Aorta (tissue), 5 donors: ENCODE results near the gene VEPH1. TPM values are rescaled to one million over a fixed set of nuclear protein-coding genes. Genes with fewer than 3 reads are reported as not detected.

Experiments used
- ATAC-seq: fragments of 200-7000 bp; cut with Tn5 transposase; one replicate; pipeline ENCODE4 v1.9.1; 2022; ENCODE audit warnings: moderate library complexity; ENCODE audit not compliant: low FRiP score
- DNase-seq, 2 donors: peaks; one replicate each; pipeline ENCODE4 v3.0.0-alpha.2; 2020
- H3K27ac ChIP-seq, 2 donors: one replicate each; pipeline ENCODE4 v1.5.1; 2013; ENCODE audit warnings: low read length in 2 of 2, mild to moderate bottlenecking in 2 of 2, moderate library complexity in 2 of 2, control low read depth in 1 of 2, inconsistent platforms in 1 of 2, low read depth in 1 of 2
- H3K27me3 ChIP-seq, 2 donors: one replicate each; pipeline ENCODE4 v1.6.1; 2013; ENCODE audit warnings: control low read depth in 1 of 2, low read length in 1 of 2, mild to moderate bottlenecking in 1 of 2, moderate library complexity in 1 of 2; ENCODE audit not compliant: insufficient read depth in 2 of 2, control insufficient read depth in 1 of 2
- H3K36me3 ChIP-seq, 2 donors: one replicate each; pipeline ENCODE4 v1.6.1; 2013; ENCODE audit warnings: control low read depth in 1 of 2, low read length in 1 of 2, mild to moderate bottlenecking in 1 of 2; ENCODE audit not compliant: insufficient read depth in 2 of 2, control insufficient read depth in 1 of 2
- H3K4me1 ChIP-seq, 2 donors: one replicate each; pipeline ENCODE4 v1.6.1; 2013; ENCODE audit warnings: low read length in 2 of 2, control low read depth in 1 of 2, mild to moderate bottlenecking in 1 of 2, moderate library complexity in 1 of 2; ENCODE audit not compliant: insufficient read depth in 2 of 2, control insufficient read depth in 1 of 2
- H3K4me3 ChIP-seq, 2 donors: one replicate each; pipeline ENCODE4 v1.5.1; 2013; ENCODE audit warnings: low read length in 2 of 2, control low read depth in 1 of 2, mild to moderate bottlenecking in 1 of 2
- H3K9me3 ChIP-seq: one replicate; pipeline ENCODE4 v1.6.1; 2013; ENCODE audit warnings: mild to moderate bottlenecking, low read length; ENCODE audit not compliant: control insufficient read depth
- WGBS, 2 donors: extraction: QIAGEN DNeasy Blood & Tissue Kit; methylation state at CpG; one replicate each; pipeline ENCODE4 v1.1.7; 2013; 5-methylcytosine and 5-hydroxymethylcytosine counted together
- intact Hi-C, 2 donors: fragments of 100-400 bp; cut with DNase I; formaldehyde crosslinking; loops; one replicate each; pipeline versions ENCODE4 v1.14.2 to v1.15.0; 2022
- polyA plus RNA-seq, 2 donors: library from polyadenylated mRNA; stranded (reverse); fragments of 200-250 nt; gene quantifications; one replicate each; pipeline ENCODE4 v1.2.3, GENCODE V29; 2013
- total RNA-seq, 2 donors: library from RNA; stranded (reverse); fragmentation: NEBNext Ultra II Directional; extraction: Animal tissue kit (Norgen Biotek cat#: 25700); gene quantifications; one replicate each; pipeline ENCODE4 v1.2.1, GENCODE V29; 2021
- donor health status: healthy with polysubstance abuse.
- donor health status: Bipolar disorder and iron deficiency.
- donor health status: DM: no; HTN: no; CAD: no.
- donor health status: DM: no; HTN: no; CAD: no.
- donor health status: DM: yes; HTN: yes; CAD: no.

The VEPH1 gene
- total and polyA plus RNA-seq, 4 donors: 0.77 to 0.81 TPM; not detected in 2

- Histone ChIP-seq H3K9me3 (no peaks in the 10 kb centered on the region), H3K4me1 (no peaks in the 10 kb centered on the region), H3K4me3 (no peak overlapping the region), H3K36me3 (no peaks in the 10 kb centered on the region), H3K27me3 (no peaks in the 10 kb centered on the region), H3K27ac (no peak overlapping the region)
- DNase-seq (no peak), ATAC-seq (no peak)
- 61 to 87% methylated on average over 3 of the region's 3 CpGs for WGBS, 2 donors
- intact Hi-C loops: loop anchor here in 1 of 2 donors (10.0 kb wide), 1 partner anchor 290 kb away; no protein-coding TSS in a partner anchor
Measured at GRCh38 chr3:157494581-157495281, 8.5 kb downstream of the VEPH1 start.

- Histone ChIP-seq H3K27me3 (no peaks in the 10 kb centered on the region), H3K36me3 (no peaks in the 10 kb centered on the region), H3K4me3 (no peak overlapping the region), H3K9me3 (no peaks in the 10 kb centered on the region), H3K4me1 (no peaks in the 10 kb centered on the region), H3K27ac (no peak overlapping the region)
- DNase-seq (no peak), ATAC-seq (peak; percentile 61)
- 85 to 86% methylated on average over 5 of the region's 5 CpGs for WGBS, 2 donors
- intact Hi-C loops: loop anchor here in 1 of 2 donors (10.0 kb wide), 1 partner anchor 289 kb away; no protein-coding TSS in a partner anchor
Measured at GRCh38 chr3:157493627-157494550, 9.3 kb downstream of the VEPH1 start.

DNA sequence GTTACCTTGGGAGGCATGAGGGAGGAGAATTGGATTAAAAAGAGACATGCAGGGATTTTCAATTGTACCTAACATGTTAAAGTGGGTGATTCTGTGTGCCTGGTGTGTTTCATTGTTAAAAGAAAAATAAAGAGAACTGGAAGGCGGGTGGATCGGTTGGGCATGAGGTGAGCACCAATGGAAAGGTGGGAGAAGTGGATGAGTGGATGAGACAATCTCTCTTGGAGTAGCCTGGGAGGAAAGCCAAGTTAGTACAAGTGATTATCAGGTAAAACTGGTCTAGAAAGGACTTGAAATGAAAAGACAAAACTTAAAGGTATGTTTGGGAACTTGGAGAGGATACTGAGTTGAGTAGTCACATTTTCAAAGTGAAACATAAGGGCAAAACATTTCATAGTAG, 12.1 kb downstream of the VEPH1 start:
- no peak for DNase-seq
- intact Hi-C loops: loop anchor here in 1 of 2 donors (10.0 kb wide), 1 partner anchor 286 kb away; no protein-coding TSS in a partner anchor
- 92 to 97% methylated on average over 2 of the region's 2 CpGs for WGBS, 2 donors
- no peak overlapping the region for H3K27ac ChIP-seq
- no peaks in the 10 kb centered on the region for H3K4me1 ChIP-seq
- H3K36me3 ChIP-seq: no peaks in the 10 kb centered on the region
- no peaks in the 10 kb centered on the region for H3K27me3 ChIP-seq
- H3K9me3 ChIP-seq: no peaks in the 10 kb centered on the region
- H3K4me3 ChIP-seq: no peak overlapping the region
- ATAC-seq: no peak

GRCh38 chr3:157488144-157488543, 15.1 kb downstream of the VEPH1 start:
- no peaks in the 10 kb centered on the region for H3K9me3 ChIP-seq
- intact Hi-C loops: no loop called here
- H3K27me3 ChIP-seq: no peaks in the 10 kb centered on the region

GRCh38 chr3:157487339-157487738, 15.9 kb downstream of the VEPH1 start:
- DNase-seq (no peak), ATAC-seq (no peak)
- H3K4me3 ChIP-seq: no peak overlapping the region
- no peaks in the 10 kb centered on the region for H3K9me3 ChIP-seq
- no peaks in the 10 kb centered on the region for H3K4me1 ChIP-seq
- no peaks in the 10 kb centered on the region for H3K36me3 ChIP-seq
- H3K27ac ChIP-seq: no peak overlapping the region
- no peaks in the 10 kb centered on the region for H3K27me3 ChIP-seq
- intact Hi-C loops: no loop called here
- 46 to 88% methylated on average over 1 of the region's 1 CpG for WGBS, 2 donors

More at GRCh38 chr3:157488144-157488543, 15.1 kb downstream of the VEPH1 start:
- H3K27ac ChIP-seq: no peak overlapping the region
- no peak for ATAC-seq
- H3K4me3 ChIP-seq: no peak overlapping the region
- DNase-seq: no peak
- H3K36me3 ChIP-seq: no peaks in the 10 kb centered on the region
- no peaks in the 10 kb centered on the region for H3K4me1 ChIP-seq

DNA sequence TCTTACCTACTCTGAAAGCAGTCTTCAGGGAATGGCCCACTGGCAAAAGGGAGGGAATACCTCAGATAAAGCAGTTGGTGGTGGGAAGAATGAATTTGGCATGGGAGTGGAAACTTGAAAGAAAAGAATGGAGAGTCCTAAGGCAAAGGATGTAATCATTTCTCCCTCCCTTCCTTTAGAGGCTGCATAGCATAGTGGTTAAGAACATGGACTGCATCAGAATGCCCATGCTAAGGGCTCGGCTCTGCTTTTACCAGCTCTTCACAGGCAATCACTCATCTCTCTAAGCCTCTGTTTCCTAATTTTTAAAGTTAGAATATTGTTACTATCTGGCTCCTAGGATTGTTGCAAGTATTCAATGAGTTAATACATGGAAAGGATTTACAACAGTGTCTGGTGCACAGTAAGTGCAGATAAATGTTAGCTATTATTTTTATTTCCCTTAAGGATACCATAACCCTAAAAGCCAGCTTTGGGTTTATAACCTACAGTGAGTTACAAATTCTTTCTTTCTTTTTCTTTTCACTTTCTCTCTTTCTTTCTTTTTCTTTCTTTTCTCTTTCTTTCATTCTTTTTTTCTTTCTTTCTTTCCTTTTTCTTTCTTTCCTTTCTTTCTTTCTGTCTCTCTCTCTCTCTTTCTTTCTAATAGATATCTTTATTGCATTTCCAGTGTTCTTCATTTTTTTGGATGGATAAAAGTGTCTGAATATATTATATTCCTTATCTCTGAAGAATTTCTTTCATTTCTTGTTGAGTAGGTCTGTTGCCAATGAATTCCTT, 23.6 kb downstream of the VEPH1 start:
- no peaks in the 10 kb centered on the region for H3K9me3 ChIP-seq
- WGBS, 2 donors: 71 to 77% methylated on average over 1 of the region's 1 CpG
- H3K4me3 ChIP-seq: no peak overlapping the region
- H3K27me3 ChIP-seq: no peaks in the 10 kb centered on the region
- ATAC-seq (no peak), DNase-seq (no peak)
- H3K36me3 ChIP-seq: no peaks in the 10 kb centered on the region
- H3K27ac ChIP-seq: no peak overlapping the region
- intact Hi-C loops: no loop called here
- H3K4me1 ChIP-seq: no peaks in the 10 kb centered on the region

- H3K4me3 ChIP-seq: no peak overlapping the region
- H3K27ac ChIP-seq: no peak overlapping the region
- H3K36me3 ChIP-seq: no peaks in the 10 kb centered on the region
- ATAC-seq (no peak), DNase-seq (no peak)
- no peaks in the 10 kb centered on the region for H3K27me3 ChIP-seq
- WGBS, 2 donors: 39 to 65% methylated on average over 3 of the region's 3 CpGs
- H3K9me3 ChIP-seq: no peaks in the 10 kb centered on the region
- no peaks in the 10 kb centered on the region for H3K4me1 ChIP-seq
- intact Hi-C loops: no loop called here
Measured at GRCh38 chr3:157477441-157477840, 25.8 kb downstream of the VEPH1 start.

DNA sequence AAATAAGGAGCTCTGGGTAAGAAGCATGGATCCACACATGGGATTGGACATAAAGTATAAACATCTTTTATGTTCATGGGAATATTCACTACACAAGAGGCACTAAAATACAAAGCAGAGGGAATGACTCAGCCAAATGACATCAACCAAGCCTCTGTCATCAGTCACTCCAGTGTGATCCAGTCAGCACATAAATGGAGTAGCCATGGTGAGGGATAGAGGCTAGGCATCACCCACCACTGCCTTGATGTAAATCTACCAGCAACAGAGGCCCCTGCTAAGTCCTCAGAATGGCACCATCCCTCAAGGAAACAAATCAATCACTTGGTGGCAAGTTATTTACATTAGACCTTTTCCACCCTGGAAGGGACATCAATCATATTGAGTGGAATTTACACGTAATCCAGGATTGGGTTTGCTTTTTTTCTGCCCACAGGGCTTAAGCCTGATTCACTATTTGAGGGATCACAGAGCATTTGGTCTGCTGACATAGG, 27.2 kb downstream of the VEPH1 start:
- WGBS, 2 donors: 29 to 38% methylated on average over 1 of the region's 1 CpG
- H3K36me3 ChIP-seq: no peaks in the 10 kb centered on the region
- ATAC-seq (no peak), DNase-seq (no peak)
- H3K9me3 ChIP-seq: no peaks in the 10 kb centered on the region
- intact Hi-C loops: no loop called here
- no peak overlapping the region for H3K27ac ChIP-seq
- no peaks in the 10 kb centered on the region for H3K4me1 ChIP-seq
- no peaks in the 10 kb centered on the region for H3K27me3 ChIP-seq
- no peak overlapping the region for H3K4me3 ChIP-seq
